ENCODE measurements around the gene ATP6V1B1.

GRCh38 chr2:70975237-70975636 lies 39.5 kb downstream of the ATP6V1B1 start:
- no peak for TF ChIP-seq ETS1 (CRISPR knock-in tag; IDR thresholded peaks at IDR 0.05)
- TF ChIP-seq ZBTB43 (CRISPR knock-in tag; conservative IDR thresholded peaks at IDR 0.05): no peak

Data from HepG2 (cell line).